Smooth muscle cell (in vitro differentiated cells): ENCODE data around the gene PDZRN4. TPM values are rescaled to one million over a fixed set of nuclear protein-coding genes. Genes with fewer than 3 reads are reported as not detected.
"Not testable (repeated sequence)": the region's sequence is repeated elsewhere in the genome, so short reads cannot be mapped to it uniquely, and the experiment has no call there.

Experiments
- DNase-seq: peaks from one replicate; lab custom pipeline; 2025; ENCODE audit not compliant: unreplicated experiment; lab: John Stamatoyannopoulos, UW
- H2AFZ ChIP-seq: fragments of 200-600 bp; sonication (generic); 2 replicates; pipeline ENCODE4 v1.6.0; 2016; ENCODE audit warnings: antibody characterized with exemption, low read depth, mild to moderate bottlenecking
- H3F3A ChIP-seq: fragments of 200-600 bp; sonication (generic); 2 replicates; pipeline ENCODE4 v1.6.0; 2017; ENCODE audit warnings: antibody characterized with exemption, low read depth
- H3K27ac ChIP-seq: fragments of 200-600 bp; sonication (generic); 2 replicates; pipeline ENCODE4 v1.5.1; 2016; ENCODE audit warnings: low read depth, mild to moderate bottlenecking
- H3K27me3 ChIP-seq: fragments of 200-600 bp; sonication (generic); 2 replicates; pipeline ENCODE4 v1.6.1; 2016; ENCODE audit warnings: low read depth, mild to moderate bottlenecking
- H3K36me3 ChIP-seq: fragments of 200-600 bp; sonication (generic); 2 replicates; pipeline ENCODE4 v1.5.1; 2016; ENCODE audit warnings: low read depth
- H3K4me1 ChIP-seq: fragments of 200-600 bp; sonication (generic); 2 replicates; pipeline ENCODE4 v1.5.1; 2016; ENCODE audit warnings: low read depth
- H3K4me2 ChIP-seq: fragments of 200-600 bp; sonication (generic); 2 replicates; pipeline ENCODE4 v1.6.0; 2016; ENCODE audit warnings: mild to moderate bottlenecking
- H3K4me3 ChIP-seq: fragments of 200-600 bp; sonication (generic); 2 replicates; pipeline ENCODE4 v1.5.1; 2016; ENCODE audit warnings: mild to moderate bottlenecking
- H3K79me2 ChIP-seq: fragments of 200-600 bp; sonication (generic); 2 replicates; pipeline ENCODE4 v1.6.0; 2016; ENCODE audit warnings: low read depth, mild to moderate bottlenecking
- H3K9ac ChIP-seq: fragments of 200-600 bp; sonication (generic); 2 replicates; pipeline ENCODE4 v1.6.0; 2016; ENCODE audit warnings: low read depth
- H3K9me3 ChIP-seq: fragments of 200-600 bp; sonication (generic); replicated peaks from 2 replicates; pipeline ENCODE4 v1.5.1; 2016; ENCODE audit warnings: low read depth
- H4K20me1 ChIP-seq: fragments of 200-600 bp; sonication (generic); 2 replicates; pipeline ENCODE4 v1.6.0; 2016; ENCODE audit warnings: low read depth
- WGBS: methylation state at CpG from one replicate; pipeline ENCODE4 v1.1.7; 2016; ENCODE audit warnings: low lambda C conversion rate; 5-methylcytosine and 5-hydroxymethylcytosine counted together
- polyA plus RNA-seq: library from polyadenylated mRNA; unstranded; fragments of >200 nt; fragmentation: Nextera tagmentation; extraction: Ambion mirVana; gene quantifications from 2 replicates; pipeline ENCODE4 v1.2.1, GENCODE V29; 2016
- total RNA-seq: library from RNA; depleted of rRNA; stranded (reverse); fragments of >200 nt; gene quantifications from 2 replicates; pipeline ENCODE4 v1.2.3, GENCODE V29; 2014
- TF ChIP-seq, protein P1 (sequence below): fragments of 200-600 bp; sonication (generic); IDR thresholded peaks from 2 replicates; pipeline ENCODE4 v1.5.1; 2017; ENCODE audit warnings: borderline replicate concordance, mild to moderate bottlenecking, antibody characterized with exemption; ENCODE audit not compliant: insufficient read depth, poor library complexity, severe bottlenecking

The PDZRN4 gene
- total and polyA plus RNA-seq, 2 experiments from 2014 or later: 4.7 to 5.4 TPM

DNA sequence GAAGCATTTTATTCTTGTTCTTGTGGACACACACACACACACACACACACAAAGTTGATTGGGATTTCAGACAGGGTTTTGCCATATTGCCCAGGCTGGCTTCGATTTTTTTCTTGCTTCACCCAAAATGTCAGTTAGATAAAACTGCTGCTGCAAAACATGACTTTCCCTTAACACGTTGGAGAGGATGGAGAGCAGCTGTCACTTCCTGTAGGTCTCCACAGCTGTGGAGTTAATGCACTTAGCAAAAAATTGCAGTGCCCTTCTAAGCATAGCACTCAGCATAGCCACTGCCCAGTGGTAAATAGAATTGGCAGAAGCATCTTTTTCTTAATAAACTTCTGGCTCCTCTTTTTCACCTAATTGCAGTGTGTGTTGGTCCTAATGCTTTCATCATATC, 54.5 kb downstream of the PDZRN4 start:
- WGBS: 40% methylated on average over 2 of the region's 2 CpGs
- H4K20me1 ChIP-seq: no peaks in the 10 kb centered on the region
- no peaks in the 10 kb centered on the region for H3K4me1 ChIP-seq

DNA sequence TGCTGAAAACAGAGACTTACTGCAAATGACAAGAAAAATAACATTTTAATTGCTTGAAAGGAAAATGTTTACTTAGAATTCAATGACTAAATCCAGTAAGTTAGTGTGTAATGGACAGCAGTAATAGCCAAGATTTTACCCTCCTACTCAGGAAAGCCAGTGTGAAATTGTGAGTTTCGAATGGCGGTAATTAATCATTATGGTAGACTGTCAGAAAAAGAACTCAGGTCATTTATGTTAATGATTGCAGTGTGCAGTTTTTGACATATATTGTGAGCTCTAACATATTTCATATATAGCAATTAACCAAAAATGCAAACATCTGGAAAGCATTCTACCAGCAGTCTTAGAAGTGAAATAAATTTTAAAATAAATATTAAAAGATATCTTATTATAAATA, 60.3 kb downstream of the PDZRN4 start:
- H3K36me3 ChIP-seq: no peaks in the 10 kb centered on the region
- no peak overlapping the region for H3K27ac ChIP-seq
- no peak for DNase-seq
- H2AFZ ChIP-seq: no peak overlapping the region
- H3K9ac ChIP-seq: no peak overlapping the region
- no peak overlapping the region for H3K4me3 ChIP-seq
- H3K27me3 ChIP-seq: no peaks in the 10 kb centered on the region
- no peaks in the 10 kb centered on the region for H3K9me3 ChIP-seq
- H3F3A ChIP-seq: no peaks in the 10 kb centered on the region
- TF ChIP-seq, protein P1, sequence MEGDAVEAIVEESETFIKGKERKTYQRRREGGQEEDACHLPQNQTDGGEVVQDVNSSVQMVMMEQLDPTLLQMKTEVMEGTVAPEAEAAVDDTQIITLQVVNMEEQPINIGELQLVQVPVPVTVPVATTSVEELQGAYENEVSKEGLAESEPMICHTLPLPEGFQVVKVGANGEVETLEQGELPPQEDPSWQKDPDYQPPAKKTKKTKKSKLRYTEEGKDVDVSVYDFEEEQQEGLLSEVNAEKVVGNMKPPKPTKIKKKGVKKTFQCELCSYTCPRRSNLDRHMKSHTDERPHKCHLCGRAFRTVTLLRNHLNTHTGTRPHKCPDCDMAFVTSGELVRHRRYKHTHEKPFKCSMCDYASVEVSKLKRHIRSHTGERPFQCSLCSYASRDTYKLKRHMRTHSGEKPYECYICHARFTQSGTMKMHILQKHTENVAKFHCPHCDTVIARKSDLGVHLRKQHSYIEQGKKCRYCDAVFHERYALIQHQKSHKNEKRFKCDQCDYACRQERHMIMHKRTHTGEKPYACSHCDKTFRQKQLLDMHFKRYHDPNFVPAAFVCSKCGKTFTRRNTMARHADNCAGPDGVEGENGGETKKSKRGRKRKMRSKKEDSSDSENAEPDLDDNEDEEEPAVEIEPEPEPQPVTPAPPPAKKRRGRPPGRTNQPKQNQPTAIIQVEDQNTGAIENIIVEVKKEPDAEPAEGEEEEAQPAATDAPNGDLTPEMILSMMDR: no peak
- no peaks in the 10 kb centered on the region for H3K79me2 ChIP-seq
- 89% methylated on average over 2 of the region's 2 CpGs for WGBS
- no peaks in the 10 kb centered on the region for H3K4me1 ChIP-seq
- H3K4me2 ChIP-seq: no peak overlapping the region
- no peaks in the 10 kb centered on the region for H4K20me1 ChIP-seq

More for the DNA sequence above, 54.5 kb downstream of the PDZRN4 start:
- Histone ChIP-seq H3K79me2 (no peaks in the 10 kb centered on the region), H3F3A (no peaks in the 10 kb centered on the region), H3K27me3 (no peaks in the 10 kb centered on the region), H2AFZ (no peak overlapping the region), H3K4me3 (no peak overlapping the region), H3K4me2 (no peak overlapping the region), H3K9me3 (no peaks in the 10 kb centered on the region), H3K9ac (no peak overlapping the region), H3K27ac (no peak overlapping the region), H3K36me3 (no peaks in the 10 kb centered on the region)
- TF ChIP-seq, protein P1: no peak
- DNase-seq: no peak

DNA sequence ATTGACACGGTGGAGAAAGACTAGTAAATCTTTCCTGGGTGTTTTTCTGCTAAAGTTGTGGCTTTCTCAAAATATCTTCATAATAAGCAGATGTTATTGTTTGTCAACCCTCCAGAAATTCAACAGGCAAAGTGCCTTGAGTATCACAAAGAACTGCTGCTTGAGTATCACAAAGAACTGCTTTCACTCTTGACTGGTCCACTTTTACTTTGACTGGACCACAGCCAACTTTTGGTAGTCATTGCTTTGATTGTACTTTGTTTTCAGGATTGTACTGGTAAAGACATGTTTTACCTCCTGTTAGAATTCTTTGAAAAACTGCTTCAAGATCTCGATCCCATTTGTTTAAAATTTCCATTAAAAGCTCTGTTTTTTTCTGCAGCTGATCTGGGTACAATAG, 62.6 kb downstream of the PDZRN4 start:
- no peaks in the 10 kb centered on the region for H4K20me1 ChIP-seq
- H3K4me2 ChIP-seq: no peak overlapping the region
- H3K4me1 ChIP-seq: no peaks in the 10 kb centered on the region
- TF ChIP-seq, protein P1: no peak
- no peak overlapping the region for H3K27ac ChIP-seq
- no peaks in the 10 kb centered on the region for H3K79me2 ChIP-seq
- no peaks in the 10 kb centered on the region for H3F3A ChIP-seq
- no peaks in the 10 kb centered on the region for H3K36me3 ChIP-seq
- WGBS: 82% methylated on average over 2 of the region's 2 CpGs
- no peak overlapping the region for H3K9ac ChIP-seq
- H2AFZ ChIP-seq: no peak overlapping the region
- no peak for DNase-seq
- H3K9me3 ChIP-seq: no peaks in the 10 kb centered on the region
- H3K27me3 ChIP-seq: no peaks in the 10 kb centered on the region
- no peak overlapping the region for H3K4me3 ChIP-seq

DNA sequence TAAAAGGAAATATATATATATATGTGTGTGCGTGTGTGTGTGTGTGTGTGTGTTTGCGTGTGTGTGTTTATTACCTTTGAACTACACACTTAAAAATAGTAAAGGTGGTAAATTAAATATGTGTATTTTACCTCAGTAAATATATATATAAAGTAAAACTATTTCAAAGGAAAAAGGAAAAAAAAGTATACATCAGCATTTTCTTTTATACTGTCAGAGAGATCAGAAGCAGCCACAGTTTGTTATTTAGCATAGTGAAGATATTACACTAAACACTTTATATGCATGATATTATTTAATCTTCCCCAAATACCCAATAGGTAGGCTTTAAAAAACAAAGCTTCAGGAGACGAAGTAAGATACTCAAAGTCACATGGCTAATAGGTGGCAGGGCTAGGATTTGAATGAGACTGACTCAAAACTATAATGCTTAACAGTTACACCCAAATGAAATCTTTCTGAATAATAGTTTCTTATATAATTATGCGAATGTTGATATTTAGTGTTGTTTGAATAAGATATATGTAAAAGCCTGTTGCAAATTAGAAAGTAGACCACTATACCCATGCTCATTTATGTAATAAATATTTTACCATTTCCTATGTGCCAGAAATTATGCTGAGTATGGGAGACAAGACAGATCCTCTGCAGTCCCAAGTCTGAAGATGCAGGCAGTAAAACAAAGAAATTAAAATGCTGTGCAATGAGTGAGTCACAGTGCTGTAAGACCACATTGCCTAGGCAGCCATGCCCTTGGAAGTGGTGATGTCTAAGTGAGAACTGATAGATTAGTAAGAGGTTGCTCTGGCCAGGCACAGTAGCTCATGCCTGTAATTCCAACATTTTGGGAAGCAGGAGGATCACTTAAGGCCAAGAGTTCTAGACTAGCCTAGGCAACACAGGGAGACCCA, 66.1 kb downstream of the PDZRN4 start:
- Histone ChIP-seq H4K20me1 (no peaks in the 10 kb centered on the region), H3K4me2 (no peak overlapping the region), H2AFZ (no peak overlapping the region), H3K9ac (no peak overlapping the region), H3K36me3 (no peaks in the 10 kb centered on the region), H3F3A (no peaks in the 10 kb centered on the region), H3K27ac (peak overlapping the region; percentile 8), H3K4me3 (no peak overlapping the region), H3K9me3 (no peaks in the 10 kb centered on the region), H3K79me2 (no peaks in the 10 kb centered on the region), H3K27me3 (peaks cover 3% of the 10 kb centered on the region), H3K4me1 (no peaks in the 10 kb centered on the region)
- WGBS: 82% methylated on average over 4 of the region's 4 CpGs
- TF ChIP-seq, protein P1: no peak
- DNase-seq: no peak

DNA sequence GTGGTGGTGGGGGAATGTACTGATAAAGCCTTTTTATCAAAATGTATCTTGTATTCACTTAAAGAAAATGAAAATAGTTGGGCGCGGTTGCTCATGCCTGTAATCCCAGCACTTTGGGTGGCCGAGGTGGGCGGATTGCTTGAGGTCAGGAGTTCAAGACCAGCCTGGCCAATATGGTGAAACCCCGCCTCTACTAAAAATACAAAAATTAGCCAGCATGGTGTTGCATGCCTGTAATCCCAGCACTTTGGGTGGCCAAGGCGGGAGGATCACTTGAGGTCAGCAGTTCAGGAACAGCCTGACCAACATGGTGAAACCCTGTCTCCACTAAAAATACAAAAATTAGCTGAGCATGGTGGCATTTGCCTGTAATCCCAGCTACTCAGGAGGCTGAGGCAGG, 75.1 kb downstream of the PDZRN4 start:
- not testable (repeated sequence) for H3K79me2 ChIP-seq, H3K36me3 ChIP-seq, H3K27me3 ChIP-seq, H3K4me1 ChIP-seq, DNase-seq, H2AFZ ChIP-seq, H3F3A ChIP-seq, H3K4me3 ChIP-seq, H3K4me2 ChIP-seq, H3K27ac ChIP-seq, H4K20me1 ChIP-seq, H3K9ac ChIP-seq, H3K9me3 ChIP-seq
- WGBS: 81% methylated on average over 6 of the region's 6 CpGs
